ENCODE data around the gene FNDC11.
A peak's percentile ranks its signal among the peaks of the same experiment; 100 is the strongest.
"Not testable (repeated sequence)": the region's sequence is repeated elsewhere in the genome, so short reads cannot be mapped to it uniquely, and the experiment has no call there.

FNDC11 gene

GRCh38 chr20:63553933-63554290, at the start of gene FNDC11:
TSS of gene FNDC11 (plus strand) at chr20:63554159. CDS start at chr20:63555664, 1,505 bp downstream.
- peak; percentile 65 for DNase-seq

GRCh38 chr20:63504642-63505041, 49.3 kb upstream of the FNDC11 start:
- no peak for DNase-seq

GRCh38 chr20:63505281-63505680, 48.7 kb upstream of the FNDC11 start:
- DNase-seq = no peak

- DNase-seq = no peak
These were observed 48.2 kb upstream of the FNDC11 start for GRCh38 chr20:63505723-63506122.

- DNase-seq = no peak
These were observed 46.7 kb upstream of the FNDC11 start for GRCh38 chr20:63507083-63507743.

- no peak for DNase-seq
These were observed 45.7 kb upstream of the FNDC11 start for GRCh38 chr20:63508072-63508768.

- DNase-seq = no peak
These were observed 44.8 kb upstream of the FNDC11 start for GRCh38 chr20:63509088-63509564.

GRCh38 chr20:63513207-63513606, 40.8 kb upstream of the FNDC11 start:
- no peak for DNase-seq

GRCh38 chr20:63514520-63514919, 39.4 kb upstream of the FNDC11 start:
- DNase-seq = not testable (repeated sequence)

GRCh38 chr20:63517376-63518309, 36.3 kb upstream of the FNDC11 start:
- no peak for DNase-seq

- no peak for DNase-seq
These were observed 35.6 kb upstream of the FNDC11 start for GRCh38 chr20:63518351-63518861.

GRCh38 chr20:63518946-63519667, 34.9 kb upstream of the FNDC11 start:
- no peak for DNase-seq

GRCh38 chr20:63519668-63520503, 34.1 kb upstream of the FNDC11 start:
- DNase-seq = peak; percentile 77

- DNase-seq = peak; percentile 87
These were observed 33.4 kb upstream of the FNDC11 start, which contains the start of gene PPDPF for GRCh38 chr20:63520504-63520933. TSS of gene PPDPF (plus strand) at chr20:63520765. CDS start at chr20:63521309, 544 bp downstream.

GRCh38 chr20:63520934-63521601, 32.9 kb upstream of the FNDC11 start:
- peak; percentile 66 for DNase-seq

- no peak for DNase-seq
These were observed 32.4 kb upstream of the FNDC11 start for GRCh38 chr20:63521602-63522001.

- DNase-seq = no peak
These were observed 31.7 kb upstream of the FNDC11 start for GRCh38 chr20:63522091-63522868.

GRCh38 chr20:63522981-63523611, 30.9 kb upstream of the FNDC11 start:
- no peak for DNase-seq

GRCh38 chr20:63525185-63525584, 28.8 kb upstream of the FNDC11 start:
- DNase-seq = no peak

Data from CD4-positive, alpha-beta T cell treated with Interleukin-10 for 1 hour (primary cell).